Glutamatergic neuron (in vitro differentiated cells): ENCODE measurements around the gene IGBP1. TPM values are rescaled to one million over a fixed set of nuclear protein-coding genes. Genes with fewer than 3 reads are reported as not detected.

Experiments used
- DNase-seq: peaks from one replicate; pipeline ENCODE4 v3.0.0; 2022
- H3K27ac Mint-ChIP-seq: one replicate; pipeline ENCODE4 v1.8.0; 2020; ENCODE audit warnings: mild to moderate bottlenecking, mixed read lengths, inconsistent platforms; ENCODE audit not compliant: unreplicated experiment
- H3K27me3 Mint-ChIP-seq: one replicate; pipeline ENCODE4 v1.8.0; 2020; ENCODE audit warnings: mild to moderate bottlenecking, moderate library complexity, mixed read lengths, inconsistent platforms; ENCODE audit not compliant: unreplicated experiment
- H3K36me3 Mint-ChIP-seq: one replicate; pipeline ENCODE4 v1.8.0; 2020; ENCODE audit warnings: mild to moderate bottlenecking, mixed read lengths, inconsistent platforms; ENCODE audit not compliant: unreplicated experiment
- H3K4me1 Mint-ChIP-seq: one replicate; pipeline ENCODE4 v1.8.0; 2020; ENCODE audit warnings: mild to moderate bottlenecking, low read depth, mixed read lengths, inconsistent platforms; ENCODE audit not compliant: unreplicated experiment
- H3K4me3 Mint-ChIP-seq: one replicate; pipeline ENCODE4 v1.8.0; 2020; ENCODE audit warnings: mild to moderate bottlenecking, mixed read lengths, inconsistent platforms; ENCODE audit not compliant: unreplicated experiment
- H3K9me3 Mint-ChIP-seq: one replicate; pipeline ENCODE4 v1.8.0; 2020; ENCODE audit warnings: mild to moderate bottlenecking, moderate library complexity, mixed read lengths, inconsistent platforms; ENCODE audit not compliant: unreplicated experiment
- CTCF ChIP-seq: fragments of 200-600 bp; sonication (generic); IDR thresholded peaks from one replicate; pipeline ENCODE4 v1.5.0; 2021; ENCODE audit not compliant: partially characterized antibody, unreplicated experiment
- total RNA-seq: library from RNA; stranded (reverse); fragmentation: NEBNext Ultra II Directional; extraction: Animal tissue kit (Norgen Biotek cat#: 25700); gene quantifications from one replicate; pipeline ENCODE4 v1.2.1, GENCODE V29; 2021; ENCODE audit not compliant: unreplicated experiment

The IGBP1 gene
- total RNA-seq, 1 donor from 2014 or later, result 44.0 TPM

GRCh38 chrX:70132877-70133302, 357 bp upstream of the IGBP1 start:
- H3K4me3 Mint-ChIP-seq, result peak overlapping the region; percentile 99
- peaks cover 4% of the 10 kb centered on the region for H3K4me1 Mint-ChIP-seq
- peak overlapping the region; percentile 99 for H3K27ac Mint-ChIP-seq
- no peak for DNase-seq
- no peaks in the 10 kb centered on the region for H3K36me3 Mint-ChIP-seq
- TF ChIP-seq CTCF, result no peak
- no peaks in the 10 kb centered on the region for H3K27me3 Mint-ChIP-seq
- H3K9me3 Mint-ChIP-seq, result peaks cover 2% of the 10 kb centered on the region

- Mint-ChIP-seq H3K4me1 (peaks cover 4% of the 10 kb centered on the region), H3K27me3 (no peaks in the 10 kb centered on the region), H3K9me3 (peaks cover 2% of the 10 kb centered on the region), H3K27ac (peak overlapping the region; percentile 99), H3K4me3 (peak overlapping the region; percentile 99), H3K36me3 (no peaks in the 10 kb centered on the region)
- no peak for TF ChIP-seq CTCF
- DNase-seq, result peak; percentile 13
Observed at GRCh38 chrX:70134116-70134477, 850 bp downstream of the IGBP1 start.

- Mint-ChIP-seq H3K4me3 (no peak overlapping the region), H3K4me1 (peaks cover 2% of the 10 kb centered on the region), H3K9me3 (no peaks in the 10 kb centered on the region), H3K36me3 (no peaks in the 10 kb centered on the region), H3K27me3 (no peaks in the 10 kb centered on the region), H3K27ac (no peak overlapping the region)
- no peak for TF ChIP-seq CTCF
- DNase-seq, result no peak
Observed at GRCh38 chrX:70138622-70139021, 5.4 kb downstream of the IGBP1 start.

DNA sequence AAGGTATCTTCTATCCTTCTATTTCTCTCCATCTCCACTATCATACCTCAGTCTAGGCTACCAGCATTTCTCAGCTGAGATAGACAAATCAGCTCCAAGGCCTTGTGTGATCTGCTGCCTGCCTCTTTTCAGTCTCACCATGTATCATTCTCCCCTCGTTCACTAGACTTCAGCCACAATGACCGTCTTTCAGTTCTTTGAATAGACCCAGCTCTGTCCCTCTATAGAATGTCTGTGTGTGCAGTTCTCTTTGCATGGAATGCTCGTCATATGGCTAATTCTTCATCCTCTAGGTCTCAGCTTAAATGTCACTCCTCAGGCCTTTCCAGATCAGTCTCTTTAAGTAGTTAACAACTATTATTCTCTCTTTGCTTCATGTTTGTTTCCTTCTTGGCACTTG, 6.5 kb downstream of the IGBP1 start:
- no peak for DNase-seq
- H3K36me3 Mint-ChIP-seq, result no peaks in the 10 kb centered on the region
- H3K9me3 Mint-ChIP-seq, result no peaks in the 10 kb centered on the region
- H3K27ac Mint-ChIP-seq, result no peak overlapping the region
- no peaks in the 10 kb centered on the region for H3K27me3 Mint-ChIP-seq
- H3K4me3 Mint-ChIP-seq, result no peak overlapping the region
- peaks cover 2% of the 10 kb centered on the region for H3K4me1 Mint-ChIP-seq
- TF ChIP-seq CTCF, result no peak

GRCh38 chrX:70141373-70141772, 8.1 kb downstream of the IGBP1 start:
- TF ChIP-seq CTCF, result no peak
- no peaks in the 10 kb centered on the region for H3K9me3 Mint-ChIP-seq
- no peak for DNase-seq

More at GRCh38 chrX:70141373-70141772, 8.1 kb downstream of the IGBP1 start:
- no peaks in the 10 kb centered on the region for H3K4me1 Mint-ChIP-seq
- no peaks in the 10 kb centered on the region for H3K27me3 Mint-ChIP-seq
- H3K4me3 Mint-ChIP-seq, result no peak overlapping the region
- H3K36me3 Mint-ChIP-seq, result no peaks in the 10 kb centered on the region
- no peak overlapping the region for H3K27ac Mint-ChIP-seq
